BE2C (cell line): ENCODE measurements around the gene JMJD6.
A peak's percentile ranks its signal among the peaks of the same experiment; 100 is the strongest.

Experiments used
- DNase-seq: peaks from one replicate; pipeline ENCODE4 v3.0.0-alpha.2; 2020
- H3K27me3 ChIP-seq: fragments of 250-450 bp; sonication (Bioruptor Pico); 2 replicates; pipeline ENCODE4 v1.5.1; 2020; ENCODE audit warnings: mild to moderate bottlenecking
- H3K36me3 ChIP-seq: fragments of 250-450 bp; sonication (Bioruptor Pico); 2 replicates; pipeline ENCODE4 v1.5.1; 2020; ENCODE audit warnings: mild to moderate bottlenecking
- H3K4me1 ChIP-seq: fragments of 250-450 bp; sonication (Bioruptor Pico); 2 replicates; pipeline ENCODE4 v1.5.1; 2020
- H3K4me3 ChIP-seq: 2 replicates; pipeline ENCODE4 v1.5.1; 2011; ENCODE audit warnings: low read depth, low read length
- H3K9me3 ChIP-seq: fragments of 250-450 bp; sonication (Bioruptor Pico); 2 replicates; pipeline ENCODE4 v1.5.1; 2020
- TF ChIP-seq, protein P1 (sequence below): IDR thresholded peaks from 2 replicates; pipeline ENCODE4 v1.5.1; 2012; ENCODE audit warnings: mild to moderate bottlenecking, low read depth, low read length

The JMJD6 gene

DNA sequence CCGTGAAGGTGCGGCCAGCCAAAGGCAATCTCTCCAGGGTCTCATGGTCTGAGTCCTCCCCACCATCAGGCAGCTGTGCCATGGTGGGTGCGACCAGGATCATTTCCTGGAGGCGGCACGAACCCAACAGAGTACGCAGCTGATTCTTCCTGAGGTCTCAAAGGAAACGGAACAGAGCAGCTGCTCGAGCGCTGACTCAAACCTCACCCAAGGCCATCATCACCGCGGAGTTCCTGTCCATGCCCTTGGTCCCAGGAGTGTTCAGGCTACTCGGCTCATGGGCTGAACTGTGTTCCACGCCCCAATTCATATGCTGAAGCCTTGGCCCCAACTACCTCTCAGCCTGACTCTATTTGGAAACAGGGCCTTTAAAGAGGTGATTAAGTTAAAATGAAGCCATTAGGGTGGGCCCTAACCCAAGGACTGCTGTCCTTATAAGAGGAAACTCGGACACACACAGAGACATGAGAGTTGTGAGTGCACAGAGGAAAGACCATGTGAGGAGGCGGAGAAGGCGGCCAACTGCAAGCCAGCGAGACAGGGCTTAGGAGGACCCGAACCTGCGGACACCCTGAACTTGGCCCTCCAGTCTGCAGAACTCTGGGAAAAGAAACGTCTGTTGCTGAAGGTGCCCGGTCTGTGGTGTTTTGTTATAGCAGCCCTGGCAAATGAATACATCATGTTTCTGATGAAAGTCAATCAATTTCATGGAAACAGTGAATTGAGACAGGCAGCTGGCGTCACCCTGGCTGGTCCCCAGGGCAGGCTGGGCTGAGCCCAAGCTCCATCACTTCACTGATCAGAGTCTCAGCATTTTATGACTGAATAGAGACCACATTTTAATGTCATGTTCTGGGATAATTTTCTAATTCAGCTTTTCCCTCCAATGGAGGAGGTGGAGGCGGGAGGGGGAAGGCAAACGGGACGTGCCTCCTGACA, 29.4 kb downstream of the JMJD6 start:
- TF ChIP-seq, protein P1, sequence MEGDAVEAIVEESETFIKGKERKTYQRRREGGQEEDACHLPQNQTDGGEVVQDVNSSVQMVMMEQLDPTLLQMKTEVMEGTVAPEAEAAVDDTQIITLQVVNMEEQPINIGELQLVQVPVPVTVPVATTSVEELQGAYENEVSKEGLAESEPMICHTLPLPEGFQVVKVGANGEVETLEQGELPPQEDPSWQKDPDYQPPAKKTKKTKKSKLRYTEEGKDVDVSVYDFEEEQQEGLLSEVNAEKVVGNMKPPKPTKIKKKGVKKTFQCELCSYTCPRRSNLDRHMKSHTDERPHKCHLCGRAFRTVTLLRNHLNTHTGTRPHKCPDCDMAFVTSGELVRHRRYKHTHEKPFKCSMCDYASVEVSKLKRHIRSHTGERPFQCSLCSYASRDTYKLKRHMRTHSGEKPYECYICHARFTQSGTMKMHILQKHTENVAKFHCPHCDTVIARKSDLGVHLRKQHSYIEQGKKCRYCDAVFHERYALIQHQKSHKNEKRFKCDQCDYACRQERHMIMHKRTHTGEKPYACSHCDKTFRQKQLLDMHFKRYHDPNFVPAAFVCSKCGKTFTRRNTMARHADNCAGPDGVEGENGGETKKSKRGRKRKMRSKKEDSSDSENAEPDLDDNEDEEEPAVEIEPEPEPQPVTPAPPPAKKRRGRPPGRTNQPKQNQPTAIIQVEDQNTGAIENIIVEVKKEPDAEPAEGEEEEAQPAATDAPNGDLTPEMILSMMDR: no peak
- Histone ChIP-seq H3K4me3 (peak overlapping the region; percentile 38), H3K4me1 (peaks cover 39% of the 10 kb centered on the region), H3K36me3 (peaks cover 13% of the 10 kb centered on the region), H3K27me3 (no peaks in the 10 kb centered on the region), H3K9me3 (no peaks in the 10 kb centered on the region)
- DNase-seq: no peak

DNA sequence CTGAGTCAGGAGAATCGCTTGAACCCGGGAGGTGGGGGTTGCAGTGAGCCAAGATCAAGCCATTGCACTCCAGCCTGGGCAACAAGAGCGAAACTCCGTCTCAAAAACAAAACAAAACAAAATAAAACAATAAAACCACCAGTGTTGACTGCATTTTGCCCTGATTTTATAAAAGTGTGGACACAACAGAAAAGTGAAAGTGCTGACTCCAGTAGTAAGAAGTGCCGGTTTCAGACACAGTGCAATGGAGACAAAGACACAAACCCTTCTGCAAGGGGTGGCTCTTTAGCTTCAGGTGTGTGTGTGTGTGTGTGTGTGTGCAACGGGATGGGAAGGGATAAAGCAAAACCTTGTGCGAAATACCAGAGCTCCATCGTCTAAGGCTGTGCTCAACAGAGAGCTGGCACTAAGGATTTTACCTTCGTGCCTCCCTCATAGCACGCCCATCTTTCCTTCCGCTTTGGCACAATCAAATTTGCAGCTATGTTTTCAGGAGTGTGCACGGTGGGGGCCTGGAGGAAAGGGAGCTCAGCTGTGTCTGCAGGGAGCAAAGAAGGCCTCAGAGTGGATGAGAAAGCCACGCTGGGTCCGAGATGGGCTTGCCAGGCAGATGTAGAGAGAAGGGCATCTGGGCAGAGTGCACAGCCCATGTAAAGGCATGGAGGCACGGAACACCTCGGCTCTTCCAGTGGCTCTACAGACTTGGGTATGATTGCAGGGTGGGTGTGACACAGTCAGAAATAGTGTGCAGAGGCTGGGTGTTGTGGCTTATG, 31.2 kb downstream of the JMJD6 start:
- no peak for DNase-seq
- Histone ChIP-seq H3K4me3 (no peak overlapping the region), H3K36me3 (peaks cover 20% of the 10 kb centered on the region), H3K27me3 (no peaks in the 10 kb centered on the region), H3K4me1 (peaks cover 31% of the 10 kb centered on the region), H3K9me3 (no peaks in the 10 kb centered on the region)
- TF ChIP-seq, protein P1: no peak

- Histone ChIP-seq H3K9me3 (no peaks in the 10 kb centered on the region), H3K27me3 (no peaks in the 10 kb centered on the region), H3K4me1 (peaks cover 21% of the 10 kb centered on the region), H3K4me3 (no peak overlapping the region), H3K36me3 (peaks cover 32% of the 10 kb centered on the region)
- TF ChIP-seq, protein P1: no peak
- DNase-seq: no peak
These were observed 34.8 kb downstream of the JMJD6 start for GRCh38 chr17:76691379-76692191.

DNA sequence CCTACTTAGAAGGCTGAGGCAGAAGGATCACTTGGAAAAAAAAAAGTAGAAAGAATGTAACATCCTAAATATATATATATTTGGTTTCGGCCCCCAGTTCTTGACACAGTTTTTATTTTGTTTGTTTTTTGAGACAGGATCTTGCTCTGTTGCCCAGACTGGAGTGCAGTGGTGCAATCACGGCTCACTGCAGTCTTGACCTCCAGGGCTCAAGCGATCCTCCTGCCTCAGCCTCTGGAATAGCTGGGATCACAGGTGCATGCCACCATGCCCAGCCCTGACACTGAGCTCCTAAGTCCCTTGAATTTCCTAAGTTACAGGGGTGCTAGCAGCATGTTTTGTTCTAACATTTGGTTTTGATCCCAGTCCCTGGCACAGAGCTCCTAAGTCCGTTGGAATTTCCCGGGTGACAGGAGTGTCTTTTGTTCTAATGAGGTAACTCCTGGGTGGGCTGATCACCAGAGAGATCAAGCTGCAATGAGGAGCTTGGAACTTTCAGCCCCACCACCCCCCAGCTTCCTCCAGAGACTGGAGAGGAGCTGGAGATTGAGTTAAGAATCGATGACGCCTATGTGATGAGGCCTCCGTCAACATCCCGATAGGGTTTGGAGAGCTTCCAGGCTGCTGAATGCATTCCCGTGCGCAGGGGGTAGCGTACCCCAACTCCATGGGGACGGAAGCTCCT, 35.7 kb downstream of the JMJD6 start:
- peaks cover 16% of the 10 kb centered on the region for H3K4me1 ChIP-seq
- no peaks in the 10 kb centered on the region for H3K27me3 ChIP-seq
- no peak for DNase-seq
- no peaks in the 10 kb centered on the region for H3K9me3 ChIP-seq
- H3K4me3 ChIP-seq: no peak overlapping the region
- H3K36me3 ChIP-seq: peaks cover 28% of the 10 kb centered on the region
- TF ChIP-seq, protein P1: no peak

DNA sequence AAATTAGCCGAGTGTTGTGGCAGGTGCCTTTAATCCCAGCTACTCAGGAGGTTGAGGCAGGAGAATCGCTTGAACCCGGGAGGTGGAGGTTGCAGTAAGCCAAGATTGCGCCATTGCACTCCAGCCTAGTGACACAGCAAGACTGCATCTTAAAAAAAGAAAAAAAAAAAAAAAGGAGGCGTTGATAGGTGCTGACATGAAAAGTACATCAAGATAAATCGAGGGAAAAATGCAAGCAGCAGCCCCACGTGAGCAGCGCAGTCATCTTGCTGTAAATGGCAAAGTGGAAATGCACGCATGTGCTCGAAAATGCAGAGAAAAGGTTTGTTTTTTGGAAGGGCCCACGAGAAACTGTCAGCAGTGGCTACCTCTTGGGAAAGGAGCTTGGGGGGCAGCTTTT, 36.5 kb downstream of the JMJD6 start:
- no peaks in the 10 kb centered on the region for H3K27me3 ChIP-seq
- H3K36me3 ChIP-seq: peaks cover 25% of the 10 kb centered on the region
- TF ChIP-seq, protein P1: no peak
- H3K9me3 ChIP-seq: no peaks in the 10 kb centered on the region
- DNase-seq: no peak
- H3K4me1 ChIP-seq: peaks cover 16% of the 10 kb centered on the region
- no peak overlapping the region for H3K4me3 ChIP-seq
